HG03469 (cell line): Measurements from ENCODE around the gene DPP7.

Experiments used
- ATAC-seq: cut with Tn5 transposase; IDR thresholded peaks from one replicate; pipeline ENCODE4 v1.9.1; 2021; ENCODE audit warnings: mild to moderate bottlenecking, moderate library complexity, moderate number of reproducible peaks; ENCODE audit not compliant: unreplicated experiment

The DPP7 gene

GRCh38 chr9:137095664-137096517, 18.6 kb downstream of the DPP7 start:
- no peak for ATAC-seq

- ATAC-seq, result no peak
Measured at GRCh38 chr9:137089232-137089947, 25.1 kb downstream of the DPP7 start.

- ATAC-seq, result no peak
Measured at GRCh38 chr9:137088121-137088520, 26.4 kb downstream of the DPP7 start.

GRCh38 chr9:137087409-137087925, 27.1 kb downstream of the DPP7 start:
- ATAC-seq, result no peak

GRCh38 chr9:137086531-137087408, 27.8 kb downstream of the DPP7 start, which contains the start of gene MAN1B1:
Gene MAN1B1 (plus strand): TSS chr9:137086985. CDS start chr9:137087000, 15 bp downstream.
- peak; percentile 61 for ATAC-seq

GRCh38 chr9:137085920-137086530, 28.5 kb downstream of the DPP7 start:
- ATAC-seq, result peak; percentile 4

- no peak for ATAC-seq
Measured at GRCh38 chr9:137084526-137084925, 30.0 kb downstream of the DPP7 start.

- ATAC-seq, result no peak
Measured at GRCh38 chr9:137083394-137084004, 31.0 kb downstream of the DPP7 start.

- no peak for ATAC-seq
Measured at GRCh38 chr9:137082925-137083290, 31.6 kb downstream of the DPP7 start.

GRCh38 chr9:137082222-137082924, 32.2 kb downstream of the DPP7 start:
- no peak for ATAC-seq

- ATAC-seq, result no peak
Measured at GRCh38 chr9:137080260-137081122, 34.0 kb downstream of the DPP7 start.

- ATAC-seq, result no peak
Measured at GRCh38 chr9:137079401-137079787, 35.1 kb downstream of the DPP7 start.

- ATAC-seq, result no peak
Measured at GRCh38 chr9:137078701-137079400, 35.7 kb downstream of the DPP7 start.

- ATAC-seq, result no peak
Measured at GRCh38 chr9:137077758-137078693, 36.5 kb downstream of the DPP7 start.

GRCh38 chr9:137077010-137077747, 37.4 kb downstream of the DPP7 start, which contains the start of gene UAP1L1:
Gene UAP1L1 (plus strand): TSS chr9:137077517. CDS start chr9:137077533, 16 bp downstream.
- ATAC-seq, result no peak

GRCh38 chr9:137076636-137077009, 37.9 kb downstream of the DPP7 start:
- no peak for ATAC-seq
